ENCODE data around the gene PAPOLG. TPM values are rescaled to one million over a fixed set of nuclear protein-coding genes. Genes with fewer than 3 reads are reported as not detected.
"Not testable (repeated sequence)": the region's sequence is repeated elsewhere in the genome, so short reads cannot be mapped to it uniquely, and the experiment has no call there.

The PAPOLG gene
- polyA plus RNA-seq, 3 donors, result 19.6 to 23.2 (median 23.0) TPM

DNA sequence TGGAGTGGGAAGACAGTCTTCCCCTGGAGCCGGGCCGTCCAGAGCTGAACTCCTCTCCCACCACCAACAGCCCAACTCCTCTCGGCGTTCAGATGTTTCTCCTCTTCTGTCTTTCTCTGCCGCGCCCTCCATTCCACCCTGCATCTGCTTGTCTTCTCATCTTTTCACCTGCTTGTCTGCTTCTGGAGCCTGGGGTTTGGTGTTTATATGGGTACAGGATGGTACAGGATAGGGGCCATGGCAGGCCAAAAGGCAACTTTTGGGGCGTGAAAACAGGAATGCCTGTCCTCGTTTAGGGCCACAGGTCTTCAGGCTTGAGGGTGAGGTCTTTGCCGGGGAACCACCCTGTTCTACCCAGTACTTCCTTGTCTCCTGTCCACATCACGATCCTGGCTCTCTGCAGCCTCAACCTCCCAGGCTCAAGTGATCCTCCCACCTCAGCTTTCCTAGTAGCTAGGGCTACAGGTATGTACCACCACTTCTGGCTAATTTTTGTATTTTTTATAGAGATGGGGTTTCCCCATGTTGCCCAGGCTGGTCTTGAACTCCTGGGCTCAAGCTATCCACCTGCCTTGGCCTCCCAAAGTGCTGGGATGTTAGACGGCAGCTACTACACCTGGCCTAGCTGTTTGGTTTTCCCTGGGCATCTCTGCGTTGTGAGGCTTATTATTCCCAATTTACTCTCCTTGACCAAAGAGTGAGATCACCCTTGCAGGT lies 64.5 kb downstream of the PAPOLG start:
- DNase-seq, result no peak

- DNase-seq, result no peak
These were observed 65.0 kb downstream of the PAPOLG start for GRCh38 chr2:60821133-60821469.

DNA sequence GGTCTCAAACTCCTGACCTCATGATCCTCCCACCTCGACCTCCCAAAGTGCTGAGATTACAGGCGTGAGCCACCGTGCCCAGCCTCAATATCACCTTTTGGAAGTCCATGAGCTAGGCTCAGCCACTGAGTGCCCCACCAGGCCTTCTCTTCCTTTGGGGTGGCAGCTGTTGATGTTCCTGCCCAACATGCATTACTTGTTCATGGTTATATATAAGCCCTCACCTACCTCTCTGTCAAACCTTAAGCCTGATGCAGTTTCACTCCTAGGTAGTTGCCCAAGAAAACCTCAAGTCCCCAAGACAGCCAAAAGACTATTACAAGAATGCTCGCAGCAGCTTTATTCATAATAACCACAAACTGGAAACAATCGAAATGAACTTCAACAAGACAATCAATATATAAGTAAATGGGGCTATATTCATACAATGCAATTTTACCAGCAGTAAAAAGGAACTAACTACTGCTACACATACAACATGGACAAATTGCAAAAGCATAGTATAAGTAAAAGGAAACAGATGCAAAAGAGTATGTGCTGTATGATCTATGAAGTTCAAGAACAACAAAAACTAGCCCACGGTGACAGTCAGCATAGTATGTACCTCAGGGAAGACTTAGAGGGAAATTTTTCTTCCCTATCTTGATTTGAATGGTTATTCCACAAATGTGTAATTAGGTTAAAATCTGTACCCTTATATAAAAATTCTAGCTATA lies 65.7 kb downstream of the PAPOLG start:
- no peak for DNase-seq

DNA sequence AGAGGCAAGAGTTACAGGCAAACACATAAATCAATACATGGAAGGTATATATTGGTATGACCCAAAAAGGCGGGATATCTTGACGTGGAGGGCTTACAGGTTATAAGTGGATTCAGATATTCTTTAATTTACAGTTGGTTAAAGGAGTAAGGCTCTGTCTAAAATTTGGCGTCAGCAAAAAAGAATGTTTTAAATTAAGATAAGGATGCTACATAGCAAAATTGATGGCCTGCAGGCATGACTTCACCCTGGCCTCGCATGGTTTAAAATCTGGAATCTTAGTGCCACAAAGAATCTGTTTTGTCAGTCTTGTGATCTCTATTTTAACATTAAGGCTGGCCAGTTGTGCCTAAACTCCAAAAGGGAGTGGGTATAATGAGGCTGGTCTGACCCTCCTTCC lies 66.9 kb downstream of the PAPOLG start:
- DNase-seq, result no peak

DNA sequence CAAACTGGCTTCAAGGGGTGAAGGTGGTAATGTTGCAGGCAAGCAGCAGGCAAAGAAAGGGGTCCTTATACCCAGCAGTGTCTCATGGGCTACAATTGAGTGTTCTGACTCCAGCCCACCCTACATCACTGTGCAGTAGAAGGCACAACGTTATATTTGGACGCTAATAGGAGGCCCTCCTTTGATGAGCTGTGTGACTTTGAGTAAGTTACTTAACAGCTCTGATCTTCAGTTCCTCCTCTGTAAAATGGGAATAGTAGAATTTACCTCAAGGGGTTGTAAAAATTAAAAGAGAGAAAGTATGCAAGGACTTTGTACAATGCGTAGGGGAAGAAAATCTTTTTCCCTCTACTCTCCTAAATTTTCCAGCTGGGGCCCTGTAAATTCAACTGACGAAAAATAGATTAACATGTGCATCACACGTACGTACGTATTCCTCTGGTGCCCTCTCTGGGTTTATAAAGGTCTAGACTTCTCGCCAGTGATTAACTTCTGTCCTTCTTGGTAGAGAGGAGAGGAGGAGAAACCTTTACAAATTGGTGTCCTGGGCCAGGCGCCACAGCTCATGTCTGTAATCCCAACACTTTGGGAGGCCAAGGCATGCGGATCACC lies 67.7 kb downstream of the PAPOLG start:
- no peak for DNase-seq

DNA sequence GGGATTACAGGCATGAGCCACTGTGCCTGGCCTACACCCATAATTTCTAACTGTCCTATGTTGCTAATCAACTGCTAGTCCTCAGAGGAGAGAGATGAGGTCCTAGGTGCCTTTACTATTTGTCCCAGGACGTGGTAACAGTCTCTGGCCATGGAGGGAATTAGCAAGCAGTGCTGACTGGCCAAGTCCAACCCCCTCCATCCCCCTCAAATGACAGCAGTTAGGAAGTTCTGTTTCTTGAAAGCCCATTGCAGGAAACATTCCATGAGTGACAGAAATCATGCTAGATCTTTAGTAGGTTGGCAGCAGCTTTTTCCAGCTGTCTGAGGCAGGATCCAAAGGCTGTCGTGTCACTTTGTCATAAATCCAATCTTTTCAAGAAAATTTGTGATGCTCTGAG lies 69.6 kb downstream of the PAPOLG start:
- no peak for DNase-seq

DNA sequence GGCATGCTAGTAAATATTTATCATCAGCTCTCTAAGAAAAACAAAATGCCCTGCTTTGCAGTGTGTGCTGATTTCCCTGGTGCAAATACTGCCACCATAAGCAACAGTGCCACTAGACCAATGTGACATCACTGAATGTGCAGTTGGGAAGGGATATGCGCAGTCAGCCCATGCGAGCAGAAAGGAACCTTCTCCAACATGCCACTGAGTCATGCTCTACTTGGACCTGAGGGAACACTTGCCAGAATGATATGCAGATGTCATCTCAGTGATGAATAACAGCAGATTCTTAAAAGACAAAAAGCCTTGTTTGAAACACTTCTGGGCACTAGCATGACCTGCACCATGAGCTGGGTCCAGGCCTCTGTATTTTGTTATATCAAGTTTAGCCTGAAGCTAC lies 70.0 kb downstream of the PAPOLG start:
- no peak for DNase-seq

DNA sequence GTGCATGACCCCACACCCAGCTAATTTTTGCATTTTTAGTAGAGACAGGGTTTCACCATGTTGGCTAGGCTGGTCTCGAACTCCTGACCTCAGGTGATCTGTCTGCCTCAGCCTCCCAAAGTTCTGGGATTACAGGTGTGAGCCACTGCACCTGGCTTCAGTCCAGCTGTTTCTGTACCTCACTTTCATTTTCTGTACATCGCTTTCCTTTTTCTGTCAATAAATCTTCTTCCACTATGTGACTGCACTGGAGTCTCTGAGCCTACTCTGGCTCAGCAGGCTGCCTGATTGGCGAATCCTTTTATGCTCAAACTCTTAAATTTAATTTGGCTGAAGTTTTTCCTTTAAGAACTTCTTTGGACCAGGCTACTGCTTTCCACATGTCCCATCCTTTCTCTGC lies 70.8 kb downstream of the PAPOLG start:
- not testable (repeated sequence) for DNase-seq

DNA sequence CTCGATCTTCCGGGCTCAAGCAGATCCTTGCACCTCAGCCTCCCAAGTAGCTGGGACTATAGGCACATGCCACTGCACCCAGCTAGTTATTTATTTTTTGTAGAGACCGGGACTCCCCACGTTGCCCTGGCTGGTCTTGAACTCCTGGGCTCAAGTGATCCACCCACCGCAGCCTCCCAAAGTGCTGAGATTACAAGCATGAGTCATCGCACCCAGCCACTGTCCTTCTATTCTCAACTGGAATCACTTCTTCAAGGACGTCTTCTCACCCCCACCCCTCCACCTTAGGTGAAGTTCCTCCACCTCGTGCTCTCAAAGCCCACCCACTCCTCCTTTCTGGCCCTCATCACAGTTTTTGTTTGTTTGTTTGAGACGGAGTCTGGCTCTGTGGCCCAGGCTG lies 71.3 kb downstream of the PAPOLG start:
- no peak for DNase-seq

- no peak for DNase-seq
These were observed 74.9 kb downstream of the PAPOLG start for GRCh38 chr2:60830991-60831390.

DNA sequence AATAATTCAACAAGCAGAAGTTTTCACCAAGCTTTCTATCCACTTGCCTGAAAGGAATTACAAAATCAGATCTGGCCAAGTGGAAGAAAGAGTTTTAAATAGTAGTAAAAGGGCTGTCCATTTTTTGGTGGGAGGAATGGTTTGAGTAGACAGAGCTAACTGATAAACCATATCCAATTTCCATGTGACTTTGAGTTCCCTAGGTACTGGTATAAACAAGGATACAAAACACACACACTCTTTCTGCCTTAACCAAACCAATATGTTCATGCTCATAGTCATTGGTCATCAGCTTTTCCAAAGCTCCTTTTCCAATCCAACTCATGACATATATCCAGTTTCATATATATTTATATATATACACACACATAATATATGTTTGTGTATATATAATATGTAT lies 75.9 kb downstream of the PAPOLG start:
- no peak for DNase-seq

GRCh38 chr2:60832621-60833020 lies 76.6 kb downstream of the PAPOLG start:
- no peak for DNase-seq

- no peak for DNase-seq
These were observed 78.2 kb downstream of the PAPOLG start for GRCh38 chr2:60834270-60834717.

- no peak for DNase-seq
These were observed 80.4 kb downstream of the PAPOLG start for GRCh38 chr2:60836491-60836890.

GRCh38 chr2:60837123-60837522 lies 81.1 kb downstream of the PAPOLG start:
- DNase-seq, result no peak

DNA sequence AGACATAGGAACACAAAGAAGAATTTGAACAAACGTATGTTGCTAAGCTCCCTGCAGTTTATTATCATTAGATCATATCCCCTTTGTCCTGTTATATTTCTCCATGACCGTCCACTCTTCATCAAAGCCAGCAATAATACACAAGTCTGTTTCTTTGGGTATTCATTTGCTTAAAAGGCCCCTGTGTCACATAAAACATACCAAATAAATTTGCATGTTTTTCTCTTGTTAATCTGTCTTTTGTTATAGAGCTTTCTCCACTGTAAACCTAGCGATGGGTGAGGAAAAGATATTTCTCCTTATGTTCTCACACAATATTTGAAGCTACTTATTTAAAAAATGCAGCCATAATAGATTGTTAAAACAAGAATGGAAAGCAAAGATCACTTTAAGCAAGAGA lies 82.4 kb downstream of the PAPOLG start:
- DNase-seq, result no peak

DNA sequence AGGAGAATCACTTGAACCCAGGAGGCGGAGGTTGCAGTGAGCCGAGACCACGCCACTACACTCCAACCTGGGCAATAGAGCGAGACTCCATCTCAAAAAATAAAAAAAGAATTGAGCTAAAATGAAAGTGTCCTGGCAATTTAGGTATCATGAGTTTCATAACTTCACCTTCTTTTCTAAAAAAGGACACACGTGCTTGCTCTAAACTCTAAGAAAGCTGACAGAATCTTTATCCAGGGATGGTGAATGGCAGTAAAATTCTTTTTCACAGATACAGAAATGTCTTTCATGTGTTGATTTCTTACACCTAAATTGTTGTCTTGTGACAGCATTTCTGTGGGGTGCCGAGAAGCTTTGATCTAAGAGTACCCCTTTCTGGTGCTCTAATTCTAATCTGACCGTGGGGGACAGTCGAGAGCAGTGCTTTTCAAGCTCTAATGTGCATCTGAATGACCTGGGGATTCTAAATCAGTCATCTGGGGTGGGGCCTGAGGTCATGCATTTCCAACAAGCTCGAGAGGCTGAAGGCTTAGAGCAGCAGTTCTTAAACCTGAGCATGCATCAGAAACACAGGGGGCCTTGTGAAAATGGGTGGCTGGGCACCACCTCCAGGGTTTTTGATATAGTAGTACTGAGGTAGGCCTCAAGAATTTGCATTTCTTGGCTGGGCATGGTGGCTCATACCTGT lies 83.2 kb downstream of the PAPOLG start:
- DNase-seq, result no peak

- DNase-seq, result no peak
These were observed 84.8 kb downstream of the PAPOLG start for GRCh38 chr2:60840880-60841279.

GRCh38 chr2:60843006-60843405 lies 86.9 kb downstream of the PAPOLG start:
- no peak for DNase-seq

DNA sequence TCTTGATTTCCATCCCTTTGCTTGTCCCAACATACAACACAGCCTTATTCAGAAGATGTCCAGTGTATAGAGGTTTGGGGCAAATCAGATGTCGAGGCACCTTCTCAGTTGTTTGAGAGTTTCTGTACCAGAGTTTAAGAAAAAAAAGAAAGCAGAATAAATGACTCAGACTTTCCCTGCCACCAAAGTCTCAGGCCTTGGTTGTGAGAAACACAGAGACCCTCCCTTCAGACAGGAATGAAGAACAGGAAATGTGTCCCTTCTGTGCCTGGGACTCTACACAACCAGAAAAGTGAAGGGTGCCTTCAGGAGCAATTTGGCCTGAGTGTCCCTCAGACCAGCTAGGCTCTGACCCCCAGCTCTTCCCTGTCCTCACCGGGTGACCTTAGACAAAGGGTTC lies 88.0 kb downstream of the PAPOLG start:
- DNase-seq, result no peak

- no peak for DNase-seq
These were observed 91.8 kb downstream of the PAPOLG start for GRCh38 chr2:60847854-60848253.
